Cardiac septum (tissue), 1 donor: ENCODE data around the gene PARL. TPM values are rescaled to one million over a fixed set of nuclear protein-coding genes. Genes with fewer than 3 reads are reported as not detected.
"Not testable (repeated sequence)": the region's sequence is repeated elsewhere in the genome, so short reads cannot be mapped to it uniquely, and the experiment has no call there.

ENCODE experiments used
- DNase-seq: peaks from one replicate; pipeline ENCODE4 v3.0.0-alpha.2; 2020; ENCODE audit warnings: low spot score
- intact Hi-C: fragments of 100-400 bp; cut with DNase I; formaldehyde crosslinking; loops from one replicate; pipeline ENCODE4 v1.14.0; 2022
- total RNA-seq: library from RNA; stranded (reverse); fragmentation: NEBNext Ultra II Directional; extraction: Animal tissue kit (Norgen Biotek cat#: 25700); gene quantifications from one replicate; pipeline ENCODE4 v1.2.1, GENCODE V29; 2021
- donor health status: DM: no; HTN: no; CAD: no.

PARL gene
- total RNA-seq, 1 donor from 2014 or later: 57.2 TPM

DNA sequence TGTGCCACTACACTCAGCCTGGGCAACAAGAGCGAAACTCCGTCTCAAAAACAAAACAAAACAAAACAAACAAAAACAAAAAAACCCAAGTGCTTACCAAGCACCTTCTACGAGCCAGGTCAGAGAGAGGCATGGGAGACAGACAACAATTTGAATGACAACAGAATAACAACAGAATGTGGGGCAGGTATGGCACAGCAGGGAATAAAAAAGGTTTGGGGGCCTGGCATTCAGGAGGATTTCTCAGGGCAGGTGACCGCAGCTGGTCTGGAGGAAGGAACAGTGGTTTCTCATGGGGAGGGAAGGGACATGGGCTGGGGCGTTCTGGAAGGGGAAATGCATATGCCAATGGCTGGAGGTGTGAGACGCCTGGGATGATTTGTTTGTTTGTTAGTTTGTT is 22.5 kb upstream of the PARL start:
- intact Hi-C loops: no loop called here

DNA sequence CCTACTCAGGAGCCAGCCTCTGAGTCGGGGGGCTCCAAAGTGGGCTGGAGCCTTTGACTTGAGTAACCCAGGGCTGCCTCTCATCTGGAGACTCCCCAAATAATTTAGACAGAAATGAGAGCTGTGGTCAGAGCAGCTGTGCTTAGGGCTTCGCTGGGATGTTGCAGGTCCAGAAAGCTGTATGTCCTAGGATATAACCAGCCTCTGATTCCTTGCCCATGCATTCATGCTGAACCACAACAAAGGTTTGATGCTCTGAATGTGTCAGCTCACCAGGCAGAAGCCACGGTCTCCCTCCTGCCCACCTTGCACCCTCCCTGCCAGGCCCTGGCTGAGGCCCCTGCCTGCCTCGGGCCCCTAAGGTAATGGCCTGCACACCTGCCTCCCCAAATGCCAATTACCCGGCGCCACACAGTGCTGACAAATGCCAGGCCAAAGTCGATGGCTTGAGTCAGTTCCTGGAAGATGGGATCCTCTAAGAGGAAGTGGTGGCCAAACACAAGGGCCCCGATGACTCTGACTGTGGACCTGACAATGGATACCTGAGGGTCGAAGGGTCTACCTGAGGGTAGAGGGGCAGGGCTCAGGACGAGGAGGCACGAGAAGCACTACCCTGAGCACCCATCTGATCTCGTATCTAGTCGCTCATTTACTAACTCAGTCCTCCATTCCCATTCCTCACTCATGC is 21.7 kb upstream of the PARL start:
- intact Hi-C loops: no loop called here
- no peak for DNase-seq

More for the DNA sequence above, 22.5 kb upstream of the PARL start:
- DNase-seq: no peak

DNA sequence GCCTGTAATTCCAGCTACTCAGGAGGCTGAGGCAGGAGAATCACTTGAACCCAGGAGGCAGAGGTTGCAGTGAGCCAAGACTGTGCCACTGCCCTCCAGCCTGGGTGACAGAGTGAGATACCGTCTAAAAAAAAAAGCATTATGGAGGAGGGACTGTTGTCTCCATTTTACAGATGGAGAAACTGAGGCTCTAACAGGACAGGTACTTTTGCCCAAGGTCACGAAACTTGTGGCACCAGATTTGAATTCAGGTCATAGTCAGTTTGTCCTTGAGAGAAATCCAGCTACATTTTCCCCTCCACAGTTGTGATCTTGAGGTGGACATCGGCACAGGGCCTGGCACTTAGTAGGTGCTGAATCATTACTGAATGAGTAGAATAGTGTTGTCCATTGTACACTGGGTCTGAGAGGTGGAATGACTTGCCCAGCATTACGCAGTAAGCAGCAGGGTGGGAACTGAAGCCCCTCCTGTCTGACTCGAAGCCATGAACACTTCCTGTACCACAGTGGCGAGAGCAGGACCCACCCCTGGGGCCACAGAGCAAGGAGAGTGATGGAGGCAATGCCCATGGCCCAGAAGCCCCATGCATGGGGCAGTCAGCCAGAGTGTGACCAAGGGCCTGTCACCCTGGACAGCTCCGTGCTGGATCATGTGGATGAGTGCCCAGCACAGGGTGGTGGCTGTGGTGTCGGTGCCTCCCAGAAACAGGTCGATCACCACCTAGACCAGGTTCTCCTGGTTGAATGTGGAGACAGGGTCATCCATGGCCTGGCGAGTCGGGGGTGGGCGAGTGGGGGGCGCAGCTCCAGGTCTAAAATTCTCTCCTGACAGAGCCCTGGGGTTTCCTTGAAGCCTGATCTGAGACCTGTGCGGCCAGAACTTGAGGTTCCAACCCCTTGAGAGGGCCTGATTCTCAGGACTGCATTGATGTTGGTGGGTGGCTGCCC is 20.4 kb upstream of the PARL start:
- no peak for DNase-seq
- intact Hi-C loops: no loop called here

DNA sequence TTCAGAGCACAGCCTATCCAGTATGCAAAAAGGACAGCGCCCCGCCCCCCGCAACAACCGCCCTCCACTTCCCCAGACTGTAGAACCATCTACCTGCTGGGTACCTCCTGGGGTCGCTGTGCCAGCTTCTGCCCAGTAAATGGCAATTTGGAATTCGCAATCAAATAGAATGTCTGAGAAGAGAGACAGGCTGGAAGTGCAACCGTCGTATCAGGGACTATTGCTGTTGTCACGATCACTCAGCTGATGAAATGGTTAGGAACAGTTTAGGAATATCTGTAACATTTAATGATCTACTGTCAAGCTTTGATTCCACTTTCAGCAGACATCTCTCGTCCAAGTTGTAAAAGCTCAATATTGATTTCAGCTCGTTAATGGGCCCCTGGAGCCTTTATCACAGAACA is 13.3 kb upstream of the PARL start:
- DNase-seq: no peak
- intact Hi-C loops: loop anchor here (5.0 kb wide), 3 partner anchors 239 to 389 kb away; partner anchors contain the start of genes ALG3, EEF1AKMT4 and EIF2B5

- DNase-seq: no peak
- intact Hi-C loops: loop anchor here (2.0 to 5.0 kb wide), 4 partner anchors 121 to 390 kb away; partner anchors contain the start of genes ALG3, EEF1AKMT4 and EIF2B5
These were observed 12.9 kb upstream of the PARL start for GRCh38 chr3:183897606-183898005.

- intact Hi-C loops: loop anchor here (2.0 to 5.0 kb wide), 4 partner anchors 122 to 391 kb away; partner anchors contain the start of genes ALG3, EEF1AKMT4 and EIF2B5
These were observed 11.9 kb upstream of the PARL start for GRCh38 chr3:183896610-183897009.

GRCh38 chr3:183896184-183896583 is 11.5 kb upstream of the PARL start:
- DNase-seq: no peak
- intact Hi-C loops: loop anchor here (2.0 to 5.0 kb wide), 4 partner anchors 123 to 391 kb away; partner anchors contain the start of genes ALG3, EEF1AKMT4 and EIF2B5

More at GRCh38 chr3:183896610-183897009, 11.9 kb upstream of the PARL start:
- no peak for DNase-seq

GRCh38 chr3:183895774-183896173 is 11.1 kb upstream of the PARL start:
- DNase-seq: no peak
- intact Hi-C loops: loop anchor here (2.0 to 5.0 kb wide), 4 partner anchors 123 to 392 kb away; partner anchors contain the start of genes ALG3, EEF1AKMT4 and EIF2B5

DNA sequence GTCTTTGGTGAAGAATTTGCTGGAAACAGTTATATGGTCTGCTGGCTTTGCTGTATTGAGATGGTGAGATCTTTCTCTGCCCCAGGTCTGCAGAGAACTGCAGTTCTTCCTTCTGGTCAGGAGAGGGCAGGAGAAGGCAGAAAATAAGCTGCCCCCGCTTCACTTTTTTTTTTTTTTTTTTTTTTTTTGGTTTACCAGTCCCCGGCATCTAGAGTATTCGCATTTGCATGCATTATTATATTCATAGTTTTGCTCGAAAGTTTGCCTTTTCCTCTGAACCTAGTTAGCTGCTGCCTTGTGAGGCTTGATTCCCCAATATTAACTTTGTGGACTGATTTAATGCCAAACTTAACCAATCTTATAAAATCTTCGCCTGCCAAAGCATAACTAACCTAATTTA is 10.6 kb upstream of the PARL start:
- intact Hi-C loops: loop anchor here (5.0 kb wide), 3 partner anchors 242 to 392 kb away; partner anchors contain the start of genes ALG3, EEF1AKMT4 and EIF2B5
- DNase-seq: no peak

DNA sequence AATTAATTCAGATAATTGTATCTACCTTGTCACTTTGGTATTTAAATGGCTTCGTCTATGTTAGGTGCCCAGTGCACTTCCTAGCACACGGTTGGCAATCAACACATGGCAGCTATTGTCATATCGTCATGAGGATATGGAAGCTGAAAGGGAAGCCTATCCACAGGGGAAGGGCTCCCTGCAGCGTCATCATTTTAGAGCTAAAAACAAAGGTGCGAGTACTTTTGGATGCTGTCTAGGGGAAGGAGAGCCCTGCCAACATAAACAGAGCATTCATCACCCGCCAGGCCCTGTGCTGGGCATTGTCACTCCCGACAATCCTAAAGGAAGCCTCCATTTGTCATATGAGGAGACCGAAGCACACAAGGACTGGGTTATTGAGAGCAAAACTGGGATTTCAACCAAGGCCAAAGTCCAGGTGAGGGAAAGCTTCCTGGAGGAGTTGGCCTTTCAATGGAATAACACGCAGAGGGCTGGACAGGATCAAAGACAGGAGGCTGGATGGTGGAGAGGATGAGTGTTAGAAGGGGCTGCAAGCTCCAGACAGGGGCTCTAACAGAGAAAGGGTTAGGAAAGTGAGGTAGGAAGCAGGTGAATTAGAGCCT is 8.0 kb upstream of the PARL start:
- intact Hi-C loops: no loop called here
- no peak for DNase-seq

DNA sequence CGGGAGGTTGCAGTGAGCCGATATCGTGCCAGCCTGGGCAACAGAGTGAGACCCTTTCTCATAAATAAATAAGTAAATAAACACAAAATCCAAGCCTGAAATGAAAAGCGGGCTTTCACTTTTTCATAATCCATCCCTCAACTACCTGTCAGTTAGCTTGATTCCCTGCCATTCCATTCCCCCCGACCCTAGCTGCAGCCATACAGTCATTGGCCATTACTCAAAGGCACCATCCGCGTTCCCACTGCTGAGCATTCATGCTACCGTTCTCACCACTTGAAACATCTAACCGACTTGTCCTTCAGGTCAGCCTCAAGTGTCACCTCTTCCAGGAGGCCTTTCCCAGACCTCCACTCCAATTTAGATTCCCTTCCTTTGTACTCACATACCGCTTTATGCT is 1.1 kb upstream of the PARL start:
- no peak for DNase-seq
- intact Hi-C loops: no loop called here

GRCh38 chr3:183884097-183884426 is 618 bp downstream of the PARL start:
- intact Hi-C loops: no loop called here
- no peak for DNase-seq

DNA sequence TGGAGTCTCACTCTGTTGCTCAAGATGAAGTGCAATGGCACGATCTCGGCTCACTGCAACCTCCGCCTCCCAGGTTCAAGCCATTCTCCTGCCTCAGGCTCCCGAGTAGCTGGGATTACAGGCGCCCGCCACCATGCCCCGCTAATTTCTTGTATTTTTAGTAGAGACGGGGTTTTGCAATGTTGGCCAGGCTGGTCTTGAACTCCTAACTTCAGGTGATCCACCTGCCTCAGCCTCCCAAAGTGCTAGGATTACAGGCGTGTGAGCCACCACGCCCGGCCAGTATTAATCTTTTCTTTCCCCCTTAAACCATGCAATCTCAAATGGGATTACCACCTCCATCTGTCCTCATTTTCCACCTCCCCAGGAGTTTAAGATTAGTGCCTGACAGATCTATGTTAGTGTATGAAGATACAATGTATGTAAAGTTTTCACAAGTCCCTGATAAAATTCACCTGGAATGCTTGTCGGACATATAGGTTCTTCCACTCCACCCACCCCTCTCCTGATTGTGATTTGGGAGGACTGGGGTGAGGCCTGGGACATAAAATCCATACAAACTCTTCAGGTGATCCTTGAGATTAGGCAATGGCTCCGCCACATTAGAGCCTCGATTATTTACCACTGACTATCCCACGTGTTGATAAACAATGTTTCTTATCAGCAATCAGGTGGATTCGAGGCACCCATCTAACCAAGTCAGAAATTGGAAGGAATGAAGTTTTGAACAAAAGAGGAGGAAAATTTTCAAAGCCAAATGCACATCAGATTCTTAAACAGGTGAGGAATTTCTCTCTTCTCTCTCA is 1.2 kb downstream of the PARL start:
- intact Hi-C loops: no loop called here

DNA sequence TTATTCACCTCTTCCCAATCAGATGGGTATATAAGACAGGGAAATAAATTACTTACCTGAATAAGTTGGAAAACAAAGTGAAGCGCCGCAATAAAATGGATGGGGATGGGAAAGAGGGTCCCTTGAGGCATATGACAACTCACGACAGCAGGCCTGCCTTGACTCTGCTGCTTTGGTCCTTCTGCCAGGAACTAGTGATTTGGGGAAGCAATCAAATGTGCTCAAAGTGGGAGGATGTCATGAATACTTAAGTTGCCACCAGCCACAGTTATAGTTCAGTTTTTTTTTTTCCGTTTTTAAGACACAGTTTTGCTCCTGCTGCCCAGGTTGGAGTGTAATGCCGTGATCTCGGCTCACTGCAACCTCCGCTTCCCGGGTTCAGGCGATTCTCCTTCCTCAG is 4.6 kb downstream of the PARL start:
- DNase-seq: no peak
- intact Hi-C loops: no loop called here

More for the DNA sequence above, 1.2 kb downstream of the PARL start:
- no peak for DNase-seq

- intact Hi-C loops: no loop called here
- DNase-seq: no peak
These were observed 5.4 kb downstream of the PARL start for GRCh38 chr3:183879243-183879642.

DNA sequence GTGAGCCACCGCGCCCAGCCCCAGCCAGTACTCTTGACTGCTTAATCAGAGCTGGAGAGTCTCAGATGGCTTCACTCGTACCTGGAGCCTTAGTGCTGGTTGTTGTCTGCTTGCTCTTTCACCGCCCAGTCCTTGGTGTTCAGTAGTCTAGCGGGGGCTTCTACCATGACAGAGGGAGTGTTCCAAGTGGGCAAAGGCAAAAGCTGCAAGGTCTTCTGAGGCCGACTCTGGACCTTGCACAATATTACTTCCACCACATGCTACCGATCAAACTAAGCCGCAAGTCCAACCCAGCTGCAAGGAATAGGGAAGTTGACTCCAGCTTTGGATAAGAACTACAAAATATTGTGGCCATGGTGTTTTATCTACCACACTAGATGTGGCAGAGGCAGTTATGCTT is 6.6 kb downstream of the PARL start:
- intact Hi-C loops: no loop called here
- no peak for DNase-seq

DNA sequence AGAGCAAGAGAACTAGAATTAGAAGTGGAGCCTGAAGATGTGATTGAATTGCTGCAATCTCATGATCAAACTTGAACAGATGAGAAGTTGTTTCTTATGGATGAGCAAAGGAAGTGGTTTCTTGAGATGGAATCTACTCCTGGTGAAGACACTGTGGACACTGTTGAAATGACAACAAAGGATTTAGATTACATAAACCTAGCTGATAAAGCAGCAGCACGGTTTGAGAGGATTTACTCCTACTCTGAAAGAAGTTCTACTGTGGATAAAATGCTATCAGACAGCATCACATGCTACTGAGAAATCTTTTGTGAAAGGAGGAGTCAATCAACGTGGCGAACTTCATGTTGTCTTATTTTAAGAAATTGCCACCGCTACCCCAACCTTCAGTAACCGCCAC is 7.5 kb downstream of the PARL start:
- DNase-seq, intact Hi-C loops: not testable (repeated sequence)

DNA sequence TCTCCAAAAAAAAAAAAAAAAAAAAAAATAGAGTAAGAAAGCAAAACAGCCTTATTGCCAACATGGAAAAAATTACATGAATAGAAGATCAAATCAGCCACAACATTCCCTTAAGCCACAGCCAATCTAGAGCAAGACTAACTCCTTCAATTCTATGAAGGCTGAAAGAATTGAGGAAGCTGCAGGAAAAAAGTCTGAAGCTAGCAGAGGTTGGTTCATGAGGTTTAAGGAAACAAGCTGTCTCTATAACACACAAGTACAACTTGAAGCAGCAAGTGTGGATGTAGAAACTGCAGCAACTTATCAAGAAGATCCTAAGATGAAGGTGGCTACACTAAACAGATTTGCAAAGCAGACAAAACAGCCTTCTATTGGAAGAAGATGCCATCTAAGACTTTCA is 9.3 kb downstream of the PARL start:
- intact Hi-C loops: no loop called here
- DNase-seq: no peak

GRCh38 chr3:183873914-183874313 is 10.8 kb downstream of the PARL start:
- intact Hi-C loops: no loop called here
- no peak for DNase-seq
